Measurements from ENCODE around the gene FOSB. TPM values are rescaled to one million over a fixed set of nuclear protein-coding genes. Genes with fewer than 3 reads are reported as not detected.

Gene FOSB
- total RNA-seq, 1 experiment from 2014 or later, result 1.9 TPM

- POLR2A ChIA-PET (ENCODE audit: low non-redundant PET), result no interaction called here
Observed at GRCh38 chr19:45522010-45522941, 54.5 kb downstream of the FOSB start.

GRCh38 chr19:45523642-45524256, 56.0 kb downstream of the FOSB start:
- Histone ChIP-seq H3K9me3 (ENCODE audit: low read depth, low read length, poor library complexity, severe bottlenecking) (no peaks in the 10 kb centered on the region), H3K27ac (ENCODE audit: low read depth, low read length, poor library complexity, severe bottlenecking) (no peak overlapping the region), H3K27me3 (replicated peaks; ENCODE audit: insufficient read depth, low read depth, low read length, poor library complexity) (no peaks in the 10 kb centered on the region), H3K4me1 (ENCODE audit: insufficient read depth, low read length, poor library complexity, severe bottlenecking) (peaks cover 6% of the 10 kb centered on the region), H3K36me3 (ENCODE audit: insufficient read depth, low read length, poor library complexity, severe bottlenecking) (peaks cover 30% of the 10 kb centered on the region), H3K4me3 (ENCODE audit: low read depth, low read length, poor library complexity, severe bottlenecking) (no peak overlapping the region)
- DNase-seq (ENCODE audit: low spot score), result peak; percentile 93
- TF ChIP-seq EZH2 (IDR thresholded peaks at IDR 0.05; ENCODE audit: borderline replicate concordance, low read depth, low read length, poor library complexity, severe bottlenecking), result no peak
- peak; percentile 92 for TF ChIP-seq CTCF (conservative IDR thresholded peaks at IDR 0.05; ENCODE audit: low read depth, low read length)
- ChIA-PET POLR2A (ENCODE audit: low non-redundant PET) (no interaction called here), CTCF (no interaction called here)
- BruUV-seq (replicated peaks), result no TSS peak
- intact Hi-C loops (cut with micrococcal nuclease; ENCODE audit: unreplicated experiment), result loop anchor here (1.0 kb wide), 2 partner anchors 120 to 170 kb away; no protein-coding TSS in a partner anchor

More at GRCh38 chr19:45522010-45522941, 54.5 kb downstream of the FOSB start:
- Histone ChIP-seq H3K27ac (ENCODE audit: low read depth, low read length, poor library complexity, severe bottlenecking) (no peak overlapping the region), H3K36me3 (ENCODE audit: insufficient read depth, low read length, poor library complexity, severe bottlenecking) (peaks cover 37% of the 10 kb centered on the region), H3K27me3 (replicated peaks; ENCODE audit: insufficient read depth, low read depth, low read length, poor library complexity) (no peaks in the 10 kb centered on the region), H3K4me3 (ENCODE audit: low read depth, low read length, poor library complexity, severe bottlenecking) (no peak overlapping the region), H3K4me1 (ENCODE audit: insufficient read depth, low read length, poor library complexity, severe bottlenecking) (no peaks in the 10 kb centered on the region), H3K9me3 (ENCODE audit: low read depth, low read length, poor library complexity, severe bottlenecking) (no peaks in the 10 kb centered on the region)
- no TSS peak for BruUV-seq (replicated peaks)
- intact Hi-C loops (cut with micrococcal nuclease; ENCODE audit: unreplicated experiment), result no loop called here
- TF ChIP-seq CTCF (conservative IDR thresholded peaks at IDR 0.05; ENCODE audit: low read depth, low read length) (no peak), EZH2 (IDR thresholded peaks at IDR 0.05; ENCODE audit: borderline replicate concordance, low read depth, low read length, poor library complexity, severe bottlenecking) (no peak)
- CTCF ChIA-PET, result interaction anchor here (0.5 kb wide), 1 partner anchor 1195 kb away, joined by 3 read pairs; the partner anchor contains the start of gene PRKD2
- no peak for DNase-seq (ENCODE audit: low spot score)

DNA sequence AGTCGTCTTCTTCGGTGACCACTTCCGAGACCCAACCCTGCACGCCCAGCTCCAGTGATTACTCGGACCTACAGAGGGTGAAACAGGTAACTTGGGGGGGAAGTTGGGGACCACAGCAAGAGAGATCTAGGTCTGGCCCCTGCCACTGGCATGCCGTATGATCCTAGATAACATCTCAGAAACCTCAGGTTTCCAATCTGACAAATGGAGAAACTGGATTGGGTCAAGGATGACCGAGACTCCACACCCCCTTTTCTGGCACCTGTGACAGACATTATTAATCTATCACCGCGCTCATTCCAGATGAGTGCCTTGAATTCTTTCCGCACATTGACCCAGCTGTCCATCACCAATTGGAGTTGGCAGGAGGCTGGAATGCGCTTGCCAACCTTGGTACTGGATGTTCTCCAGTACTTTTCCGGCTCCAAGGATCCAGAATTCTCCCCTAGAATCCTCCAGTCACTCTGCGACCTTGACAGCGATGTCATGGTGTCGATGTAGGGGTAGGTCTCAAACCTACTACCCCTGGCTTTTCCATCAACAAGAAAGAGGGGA, 56.9 kb downstream of the FOSB start:
- intact Hi-C loops (cut with micrococcal nuclease; ENCODE audit: unreplicated experiment), result no loop called here
- Histone ChIP-seq H3K27me3 (replicated peaks; ENCODE audit: insufficient read depth, low read depth, low read length, poor library complexity) (no peaks in the 10 kb centered on the region), H3K27ac (ENCODE audit: low read depth, low read length, poor library complexity, severe bottlenecking) (no peak overlapping the region), H3K4me1 (ENCODE audit: insufficient read depth, low read length, poor library complexity, severe bottlenecking) (peaks cover 7% of the 10 kb centered on the region), H3K9me3 (ENCODE audit: low read depth, low read length, poor library complexity, severe bottlenecking) (no peaks in the 10 kb centered on the region), H3K36me3 (ENCODE audit: insufficient read depth, low read length, poor library complexity, severe bottlenecking) (peaks cover 30% of the 10 kb centered on the region), H3K4me3 (ENCODE audit: low read depth, low read length, poor library complexity, severe bottlenecking) (no peak overlapping the region)
- DNase-seq (ENCODE audit: low spot score), result no peak
- TF ChIP-seq CTCF (conservative IDR thresholded peaks at IDR 0.05; ENCODE audit: low read depth, low read length), result no peak
- POLR2A ChIA-PET (ENCODE audit: low non-redundant PET), result no interaction called here
- BruUV-seq (replicated peaks), result no TSS peak
- CTCF ChIA-PET, result no interaction called here

Small RNAs within 50 kb of the gene (microRNA-seq; reads per million reads assigned to microRNA genes)
- not detected for gene MIR6088

Other genes with a start within 250 kb of the FOSB start
- not detected in 2 replicates for gene EXOC3L2, start 222.6 kb upstream of the FOSB start, total RNA-seq (2021)
- gene MARK4, start 216.7 kb upstream of the FOSB start, total RNA-seq (2021), result 44.0 and 46.4 TPM in 2 replicates
- gene CKM, start 145.1 kb upstream of the FOSB start, total RNA-seq (2021), result not detected in 2 replicates
- gene KLC3, start 127.2 kb upstream of the FOSB start, total RNA-seq (2021), result 0.44 and 0.49 TPM in 2 replicates
- gene ERCC2, start 97.4 kb upstream of the FOSB start, total RNA-seq (2021), result 51.6 and 59.2 TPM in 2 replicates
- gene PPP1R13L, start 62.9 kb upstream of the FOSB start, total RNA-seq (2021), result 5.5 and 8.1 TPM in 2 replicates
- gene POLR1G, start 61.4 kb upstream of the FOSB start, total RNA-seq (2021), result 23.2 and 30.1 TPM in 2 replicates
- 158 and 165 TPM in 2 replicates for gene ERCC1, start 44.1 kb upstream of the FOSB start, total RNA-seq (2021)
- 6.6 and 9.1 TPM in 2 replicates for gene RTN2, start 29.1 kb downstream of the FOSB start, total RNA-seq (2021)
- gene PPM1N, start 30.4 kb downstream of the FOSB start, total RNA-seq (2021), result 0.80 and 1.6 TPM in 2 replicates
- gene VASP, start 39.5 kb downstream of the FOSB start, total RNA-seq (2021), result 89.6 and 102 TPM in 2 replicates
- 13.5 and 15.2 TPM in 2 replicates for gene OPA3, start 116.8 kb downstream of the FOSB start, total RNA-seq (2021)
- not detected in 2 replicates for gene GPR4, start 134.2 kb downstream of the FOSB start, total RNA-seq (2021)
- gene EML2, start 171.4 kb downstream of the FOSB start, total RNA-seq (2021), result 17.0 and 21.0 TPM in 2 replicates
- 0.45 and 1.0 TPM in 2 replicates for gene GIPR, start 200.2 kb downstream of the FOSB start, total RNA-seq (2021)
- gene SNRPD2, start 224.0 kb downstream of the FOSB start, total RNA-seq (2021), result 590 and 597 TPM in 2 replicates
- 12.8 and 17.4 TPM in 2 replicates for gene QPCTL, start 224.7 kb downstream of the FOSB start, total RNA-seq (2021)

All from A673 (cell line).